ENCODE data around the gene MARCHF10. TPM values are rescaled to one million over a fixed set of nuclear protein-coding genes. Genes with fewer than 3 reads are reported as not detected.

MARCHF10 gene
- total RNA-seq, 1 donor from 2014 or later: not detected

DNA sequence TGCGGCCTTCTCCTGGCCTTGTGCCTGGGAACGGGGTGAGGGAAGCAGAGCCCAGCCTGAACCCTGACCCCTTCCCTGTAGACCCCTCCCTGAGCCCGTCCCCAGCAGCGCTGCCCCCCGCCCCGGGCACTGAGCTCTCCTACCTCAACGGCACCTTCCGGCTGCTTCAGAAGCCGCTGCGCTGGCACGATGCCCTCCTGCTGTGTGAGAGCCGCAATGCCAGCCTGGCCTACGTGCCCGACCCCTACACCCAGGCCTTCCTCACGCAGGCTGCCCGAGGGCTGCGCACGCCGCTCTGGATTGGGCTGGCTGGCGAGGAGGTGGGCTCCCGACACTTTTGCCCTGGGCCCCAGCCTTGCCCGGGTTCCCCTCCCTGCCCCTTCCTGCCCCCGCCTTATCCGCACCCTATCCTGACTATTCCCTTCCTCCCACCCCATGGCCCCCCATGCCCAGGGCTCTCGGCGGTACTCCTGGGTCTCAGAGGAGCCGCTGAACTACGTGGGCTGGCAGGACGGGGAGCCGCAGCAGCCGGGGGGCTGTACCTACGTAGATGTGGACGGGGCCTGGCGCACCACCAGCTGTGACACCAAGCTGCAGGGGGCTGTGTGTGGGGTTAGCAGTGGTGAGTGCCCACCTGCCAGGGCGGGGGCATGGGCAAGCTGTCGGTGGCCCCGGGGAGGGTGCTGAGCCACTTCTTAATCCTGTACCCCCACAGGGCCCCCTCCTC is 118.5 kb downstream of the MARCHF10 start:
- intact Hi-C loops (cut with micrococcal nuclease): no loop called here
- DNase-seq (no peak), ATAC-seq (ENCODE audit: low read depth) (no peak)
- Mint-ChIP-seq H3K4me1 (no peaks in the 10 kb centered on the region), H3K36me3 (ENCODE audit: low read depth) (no peaks in the 10 kb centered on the region), H3K4me3 (no peak overlapping the region), H3K27ac (no peak overlapping the region), H3K27me3 (peaks cover 3% of the 10 kb centered on the region), H3K9me3 (no peaks in the 10 kb centered on the region)
- TF ChIP-seq, protein P1, sequence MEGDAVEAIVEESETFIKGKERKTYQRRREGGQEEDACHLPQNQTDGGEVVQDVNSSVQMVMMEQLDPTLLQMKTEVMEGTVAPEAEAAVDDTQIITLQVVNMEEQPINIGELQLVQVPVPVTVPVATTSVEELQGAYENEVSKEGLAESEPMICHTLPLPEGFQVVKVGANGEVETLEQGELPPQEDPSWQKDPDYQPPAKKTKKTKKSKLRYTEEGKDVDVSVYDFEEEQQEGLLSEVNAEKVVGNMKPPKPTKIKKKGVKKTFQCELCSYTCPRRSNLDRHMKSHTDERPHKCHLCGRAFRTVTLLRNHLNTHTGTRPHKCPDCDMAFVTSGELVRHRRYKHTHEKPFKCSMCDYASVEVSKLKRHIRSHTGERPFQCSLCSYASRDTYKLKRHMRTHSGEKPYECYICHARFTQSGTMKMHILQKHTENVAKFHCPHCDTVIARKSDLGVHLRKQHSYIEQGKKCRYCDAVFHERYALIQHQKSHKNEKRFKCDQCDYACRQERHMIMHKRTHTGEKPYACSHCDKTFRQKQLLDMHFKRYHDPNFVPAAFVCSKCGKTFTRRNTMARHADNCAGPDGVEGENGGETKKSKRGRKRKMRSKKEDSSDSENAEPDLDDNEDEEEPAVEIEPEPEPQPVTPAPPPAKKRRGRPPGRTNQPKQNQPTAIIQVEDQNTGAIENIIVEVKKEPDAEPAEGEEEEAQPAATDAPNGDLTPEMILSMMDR (IDR thresholded peaks at IDR 0.05): no peak
- ChIA-PET POLR2A (no interaction called here), CTCF (no interaction called here)

DNA sequence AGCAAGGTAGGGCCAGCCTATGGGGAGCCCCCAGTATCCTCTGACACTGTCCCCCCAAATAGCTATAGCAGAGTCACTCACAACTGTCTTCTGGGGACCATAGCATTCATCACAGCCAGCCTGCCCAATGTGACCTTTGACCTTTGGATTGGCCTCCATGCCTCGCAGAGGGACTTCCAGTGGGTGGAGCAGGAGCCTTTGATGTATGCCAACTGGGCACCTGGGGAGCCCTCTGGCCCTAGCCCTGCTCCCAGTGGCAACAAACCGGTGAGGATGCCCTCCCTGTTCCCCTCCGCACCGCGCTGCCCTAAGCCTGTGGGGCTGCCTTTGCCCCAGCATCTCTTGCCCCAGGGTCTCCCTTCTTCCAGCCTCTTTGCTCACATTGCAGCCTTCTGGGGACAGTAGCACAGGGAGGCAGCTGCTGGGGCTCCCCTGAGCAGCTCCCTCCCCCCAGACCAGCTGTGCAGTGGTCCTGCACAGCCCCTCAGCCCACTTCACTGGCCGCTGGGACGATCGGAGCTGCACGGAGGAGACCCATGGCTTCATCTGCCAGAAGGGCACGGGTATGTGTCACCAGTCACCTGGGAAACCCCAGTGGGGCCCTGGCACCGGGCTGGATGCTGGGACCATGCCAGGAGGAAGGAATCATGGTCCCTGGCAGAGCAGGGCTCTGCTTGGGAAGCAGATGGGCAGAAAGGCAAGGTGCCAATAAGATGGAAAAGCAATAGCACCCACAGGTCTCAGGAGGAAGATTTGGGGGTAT is 119.5 kb downstream of the MARCHF10 start:
- ChIA-PET POLR2A (no interaction called here), CTCF (no interaction called here)
- H3K36me3 Mint-ChIP-seq (ENCODE audit: low read depth): no peaks in the 10 kb centered on the region
- DNase-seq (no peak), ATAC-seq (ENCODE audit: low read depth) (no peak)
- H3K27me3 Mint-ChIP-seq: no peaks in the 10 kb centered on the region
- no peak overlapping the region for H3K4me3 Mint-ChIP-seq
- TF ChIP-seq, protein P1 (IDR thresholded peaks at IDR 0.05): no peak
- intact Hi-C loops (cut with micrococcal nuclease): no loop called here
- H3K27ac Mint-ChIP-seq: no peak overlapping the region
- H3K4me1 Mint-ChIP-seq: no peaks in the 10 kb centered on the region
- no peaks in the 10 kb centered on the region for H3K9me3 Mint-ChIP-seq

DNA sequence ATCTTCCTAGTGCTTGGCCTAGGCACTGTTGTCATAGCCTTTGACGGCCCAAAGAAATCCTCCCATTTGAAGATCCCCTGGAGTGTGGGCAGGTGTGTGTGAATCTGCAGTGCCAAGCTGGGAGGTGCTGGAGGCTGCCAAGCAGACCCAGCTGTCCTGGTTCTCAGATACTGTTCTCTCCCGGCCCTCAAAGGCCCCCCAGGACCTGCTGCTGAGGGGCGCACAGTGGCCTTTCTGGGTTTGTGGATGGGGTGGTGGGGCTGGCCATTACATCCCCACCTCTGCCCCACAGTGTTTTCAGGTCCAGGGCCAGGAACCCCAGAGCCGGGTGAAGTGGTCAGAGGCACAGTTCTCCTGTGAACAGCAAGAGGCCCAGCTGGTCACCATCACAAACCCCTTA is 120.1 kb downstream of the MARCHF10 start:
- H3K36me3 Mint-ChIP-seq (ENCODE audit: low read depth): no peaks in the 10 kb centered on the region
- ChIA-PET POLR2A (no interaction called here), CTCF (no interaction called here)
- H3K27me3 Mint-ChIP-seq: no peaks in the 10 kb centered on the region
- H3K27ac Mint-ChIP-seq: no peak overlapping the region
- no peak for ATAC-seq (ENCODE audit: low read depth)
- H3K9me3 Mint-ChIP-seq: no peaks in the 10 kb centered on the region
- H3K4me1 Mint-ChIP-seq: no peaks in the 10 kb centered on the region
- TF ChIP-seq, protein P1 (IDR thresholded peaks at IDR 0.05): no peak
- H3K4me3 Mint-ChIP-seq: no peak overlapping the region
- no peak for DNase-seq
- intact Hi-C loops (cut with micrococcal nuclease): no loop called here

DNA sequence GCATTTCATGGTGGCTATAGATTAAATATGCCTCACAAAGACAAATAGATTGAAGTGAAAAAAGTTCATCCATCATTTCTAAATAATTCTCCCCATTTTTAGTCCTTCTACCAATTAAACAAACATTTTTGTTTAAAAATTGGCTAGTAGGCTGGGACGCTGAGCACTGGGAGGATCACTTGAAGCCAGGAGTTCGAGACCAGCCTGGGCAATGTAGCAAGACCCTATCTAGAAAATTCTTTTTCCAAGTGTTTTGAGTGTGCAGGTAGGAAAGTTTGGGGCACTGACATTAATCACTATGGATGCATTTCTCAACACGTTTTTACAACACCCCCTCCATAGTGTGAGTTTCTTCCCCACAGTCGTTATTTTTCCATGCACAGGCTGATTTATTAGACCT is 123.9 kb downstream of the MARCHF10 start:
- ATAC-seq (ENCODE audit: low read depth) (no peak), DNase-seq (no peak)
- Mint-ChIP-seq H3K27ac (no peak overlapping the region), H3K4me1 (no peaks in the 10 kb centered on the region), H3K4me3 (no peak overlapping the region), H3K9me3 (no peaks in the 10 kb centered on the region), H3K27me3 (no peaks in the 10 kb centered on the region), H3K36me3 (ENCODE audit: low read depth) (no peaks in the 10 kb centered on the region)
- intact Hi-C loops (cut with micrococcal nuclease): no loop called here
- TF ChIP-seq, protein P1 (IDR thresholded peaks at IDR 0.05): no peak
- ChIA-PET CTCF (no interaction called here), POLR2A (no interaction called here)

DNA sequence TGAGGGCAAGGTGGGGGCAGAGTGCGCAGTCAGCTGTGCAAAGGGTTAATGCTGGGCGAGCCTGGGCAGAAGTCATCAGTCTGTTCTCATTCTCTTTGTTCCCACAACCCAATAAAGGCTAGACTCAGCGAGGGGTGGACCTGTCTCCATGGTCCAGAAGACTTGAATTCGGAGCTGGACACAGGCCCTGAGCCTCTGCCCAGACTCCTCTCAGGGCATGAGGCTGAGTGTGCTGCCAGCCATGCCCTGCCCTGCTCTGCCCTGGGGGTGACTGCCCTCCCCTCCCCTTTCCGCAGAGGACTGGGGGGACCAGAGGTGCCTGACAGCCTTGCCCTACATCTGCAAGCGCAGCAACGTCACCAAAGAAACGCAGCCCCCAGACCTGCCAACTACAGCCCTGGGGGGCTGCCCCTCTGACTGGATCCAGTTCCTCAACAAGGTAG is 126.2 kb downstream of the MARCHF10 start:
- POLR2A ChIA-PET: no interaction called here
- Mint-ChIP-seq H3K4me1 (no peaks in the 10 kb centered on the region), H3K27ac (no peak overlapping the region), H3K36me3 (ENCODE audit: low read depth) (no peaks in the 10 kb centered on the region), H3K9me3 (no peaks in the 10 kb centered on the region), H3K27me3 (no peaks in the 10 kb centered on the region), H3K4me3 (no peak overlapping the region)
- TF ChIP-seq, protein P1 (IDR thresholded peaks at IDR 0.05): no peak
- DNase-seq: no peak
- intact Hi-C loops (cut with micrococcal nuclease): no loop called here
- ATAC-seq (ENCODE audit: low read depth): no peak
- CTCF ChIA-PET: no interaction called here
